HG03378 (cell line): ENCODE results near the gene BTF3.
"Not testable (repeated sequence)": the region's sequence is repeated elsewhere in the genome, so short reads cannot be mapped to it uniquely, and the experiment has no call there.

Source experiments
- ATAC-seq: cut with Tn5 transposase; IDR thresholded peaks from one replicate; pipeline ENCODE4 v1.9.1; 2021; ENCODE audit warnings: mild to moderate bottlenecking, moderate library complexity; ENCODE audit not compliant: unreplicated experiment

Gene BTF3

DNA sequence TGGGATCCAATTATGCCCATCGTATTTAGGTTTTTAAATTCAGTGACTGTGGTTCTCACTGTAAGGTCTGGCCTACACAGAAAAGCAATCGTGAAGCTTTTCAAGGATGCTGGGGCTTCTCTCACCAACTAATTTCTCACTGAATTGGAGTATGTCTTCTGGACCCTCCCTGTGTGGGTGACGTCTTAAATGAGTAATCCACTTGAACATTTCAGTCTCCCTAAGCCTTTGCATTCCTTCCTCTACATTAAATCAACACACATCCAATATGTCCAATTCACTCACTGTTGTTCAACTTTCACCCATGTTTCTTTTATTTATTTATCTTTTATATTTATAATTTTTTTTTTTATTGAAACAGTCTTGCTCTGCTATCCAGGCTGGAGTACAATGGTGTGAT is 12.5 kb upstream of the BTF3 start:
- no peak for ATAC-seq

DNA sequence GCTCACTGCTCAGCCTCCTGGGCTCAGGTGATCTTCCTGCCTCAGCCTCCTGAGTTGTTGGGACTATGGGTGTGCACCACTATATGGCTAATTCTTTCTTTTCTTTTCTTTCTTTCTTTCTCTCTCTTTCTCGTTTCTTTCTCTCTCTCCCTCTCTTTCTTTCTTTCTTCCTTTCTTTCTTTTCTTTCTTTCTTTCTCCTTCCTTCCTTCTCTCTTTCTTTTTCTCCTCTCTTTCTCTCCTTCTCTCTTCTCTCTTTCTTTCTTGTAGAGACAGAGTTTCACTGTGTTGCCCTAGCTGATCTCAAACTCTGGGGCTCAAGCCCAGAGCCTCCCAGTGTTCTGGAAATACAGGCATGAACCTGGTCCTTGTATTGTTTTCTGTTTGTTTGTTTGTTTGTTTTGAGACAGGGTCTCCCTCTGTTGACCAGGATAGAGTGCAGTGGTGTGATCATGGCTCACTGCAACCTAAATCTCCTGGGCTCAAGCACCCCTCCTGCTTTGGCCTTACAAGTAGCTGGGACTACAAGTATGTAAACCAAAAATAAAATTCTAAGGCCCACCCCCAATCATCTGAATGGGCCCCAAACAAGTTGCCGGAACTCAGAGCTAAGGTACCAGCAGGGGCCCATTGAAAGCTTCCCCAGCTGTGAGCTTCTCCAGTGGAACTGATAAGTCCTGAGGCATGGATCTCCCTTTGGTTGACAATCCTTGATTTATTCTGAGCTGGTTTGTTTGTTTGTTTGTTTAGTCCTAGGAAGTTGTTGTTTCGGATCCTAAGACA is 11.9 kb upstream of the BTF3 start:
- no peak for ATAC-seq

DNA sequence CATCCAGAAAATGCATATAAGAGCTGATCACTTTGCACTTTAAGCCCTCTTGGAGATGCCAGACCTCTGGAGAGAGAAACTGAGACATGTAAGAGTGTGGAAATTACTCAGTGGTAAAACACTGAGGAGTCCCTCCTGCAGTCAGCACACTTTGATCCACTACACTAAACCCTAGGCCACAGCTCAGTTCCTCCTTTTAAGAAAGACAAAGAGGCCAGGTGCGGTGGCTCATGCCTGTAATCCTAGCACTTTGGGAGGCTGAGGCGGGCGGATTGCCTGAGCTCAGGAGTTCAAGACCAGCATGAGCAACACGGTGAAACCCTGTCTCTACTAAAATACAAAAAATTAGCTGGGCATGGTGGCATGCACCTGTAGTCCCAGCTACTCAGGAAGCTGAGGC is 11.0 kb upstream of the BTF3 start:
- ATAC-seq: not testable (repeated sequence)

DNA sequence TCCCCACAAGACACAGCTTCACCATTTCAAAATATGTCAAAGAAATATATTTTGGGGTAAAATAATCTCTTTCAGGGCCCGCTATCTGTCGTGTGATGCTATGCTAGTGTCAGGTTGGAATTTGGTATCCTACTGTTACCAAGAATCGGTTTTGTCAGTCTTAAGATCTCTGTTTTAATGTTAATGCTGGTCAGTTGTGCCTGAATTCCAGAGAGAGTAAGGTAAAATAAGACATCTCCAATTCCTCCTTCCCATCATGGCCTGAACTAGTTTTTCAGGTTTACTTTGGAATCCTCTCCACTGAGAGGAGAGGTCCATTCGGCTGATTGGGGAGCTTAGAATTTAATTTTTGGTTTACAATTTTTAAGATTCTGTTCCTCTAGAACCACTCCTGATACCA is 10.4 kb upstream of the BTF3 start:
- no peak for ATAC-seq

DNA sequence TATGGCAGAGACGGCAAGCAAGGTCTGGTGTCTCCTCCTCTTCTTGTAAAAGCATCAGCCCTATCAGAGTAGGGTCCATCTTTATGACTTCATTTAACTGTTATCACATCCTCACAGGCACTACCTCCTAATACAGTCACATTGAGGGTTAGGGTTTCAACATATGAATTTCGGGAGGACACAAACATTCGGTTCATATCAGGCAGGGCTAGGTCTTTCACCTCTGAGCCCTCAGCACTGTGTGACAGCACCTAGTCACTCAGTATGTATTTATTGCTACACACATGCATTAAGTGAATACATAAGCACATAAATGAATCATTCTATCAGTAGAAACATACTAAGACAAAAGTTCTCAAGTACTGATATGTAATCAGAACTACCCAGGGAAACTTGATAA is 9.4 kb upstream of the BTF3 start:
- no peak for ATAC-seq

DNA sequence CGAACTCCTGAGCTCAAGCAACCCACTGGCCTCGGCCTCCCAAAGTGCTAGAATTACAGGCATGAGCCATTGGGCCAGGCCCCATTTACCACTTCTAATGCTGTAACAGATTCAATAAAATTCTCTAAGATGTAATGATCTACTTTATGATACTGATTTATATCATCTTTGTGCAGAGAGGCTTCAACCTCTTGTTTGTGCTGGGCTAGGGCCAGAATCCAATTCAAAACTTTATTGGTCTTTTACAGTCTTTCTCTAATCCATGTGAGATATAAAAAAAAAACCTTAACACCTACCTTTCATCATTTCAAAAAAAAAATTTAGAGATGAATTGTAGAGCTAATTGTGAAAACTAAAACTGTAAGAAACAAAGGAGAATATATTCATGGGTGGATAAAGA is 8.2 kb upstream of the BTF3 start:
- no peak for ATAC-seq

DNA sequence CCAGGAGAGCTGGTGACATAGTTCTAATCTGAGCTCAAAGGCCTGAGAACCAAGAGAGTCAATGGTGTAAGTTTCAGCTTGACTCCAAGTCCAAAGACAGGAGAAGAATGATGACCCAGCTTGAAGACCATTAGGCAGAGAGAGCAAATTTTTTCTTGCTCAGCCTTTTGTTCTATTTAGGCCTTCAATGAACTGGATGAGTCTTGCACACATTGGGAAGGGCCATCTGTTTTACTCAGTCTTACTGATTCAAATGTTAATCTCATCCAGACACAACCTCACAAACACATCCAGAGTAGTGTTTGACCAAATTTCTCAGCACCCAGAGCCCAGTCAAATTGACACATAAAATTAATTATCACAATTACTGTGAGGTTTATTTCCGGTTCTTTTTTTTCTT is 7.1 kb upstream of the BTF3 start:
- no peak for ATAC-seq

DNA sequence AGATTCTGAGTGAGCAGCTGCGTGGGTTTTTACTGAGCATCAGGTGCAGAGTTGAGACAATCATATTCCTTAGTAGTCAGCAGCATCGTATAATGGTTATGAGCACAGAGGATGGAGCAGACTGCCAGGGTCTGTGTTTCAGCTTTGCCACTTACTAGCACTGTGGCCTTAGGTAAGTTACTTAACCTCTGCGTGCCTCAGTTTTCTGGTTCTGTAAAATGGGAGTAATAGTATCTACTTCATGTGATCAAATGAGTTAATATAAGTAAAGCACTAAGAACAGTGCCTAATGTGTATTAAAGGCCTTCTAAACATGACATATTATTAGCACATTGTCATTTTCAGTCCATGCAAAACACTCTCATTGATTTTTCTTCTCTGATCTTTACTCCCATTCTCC is 4.8 kb upstream of the BTF3 start:
- ATAC-seq: no peak

DNA sequence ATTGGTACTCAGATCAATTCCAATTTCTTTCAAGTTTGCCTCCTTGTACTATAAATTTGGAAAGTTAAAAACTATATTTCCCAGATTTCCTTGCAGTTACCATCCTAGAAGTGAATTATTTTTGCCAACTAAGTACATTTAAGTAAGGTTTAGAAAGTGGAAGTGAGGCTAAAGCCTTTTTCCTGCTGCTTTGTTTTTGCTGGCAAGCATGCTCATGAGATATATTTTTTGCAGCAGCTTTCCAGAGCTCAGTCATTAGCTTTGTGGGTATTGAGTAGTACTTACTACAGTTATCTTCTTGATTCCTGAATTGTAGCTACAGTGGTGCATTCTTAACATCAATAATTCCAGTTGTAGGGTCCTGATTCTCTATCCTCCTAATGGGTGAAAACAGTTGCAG is 3.5 kb upstream of the BTF3 start:
- no peak for ATAC-seq

DNA sequence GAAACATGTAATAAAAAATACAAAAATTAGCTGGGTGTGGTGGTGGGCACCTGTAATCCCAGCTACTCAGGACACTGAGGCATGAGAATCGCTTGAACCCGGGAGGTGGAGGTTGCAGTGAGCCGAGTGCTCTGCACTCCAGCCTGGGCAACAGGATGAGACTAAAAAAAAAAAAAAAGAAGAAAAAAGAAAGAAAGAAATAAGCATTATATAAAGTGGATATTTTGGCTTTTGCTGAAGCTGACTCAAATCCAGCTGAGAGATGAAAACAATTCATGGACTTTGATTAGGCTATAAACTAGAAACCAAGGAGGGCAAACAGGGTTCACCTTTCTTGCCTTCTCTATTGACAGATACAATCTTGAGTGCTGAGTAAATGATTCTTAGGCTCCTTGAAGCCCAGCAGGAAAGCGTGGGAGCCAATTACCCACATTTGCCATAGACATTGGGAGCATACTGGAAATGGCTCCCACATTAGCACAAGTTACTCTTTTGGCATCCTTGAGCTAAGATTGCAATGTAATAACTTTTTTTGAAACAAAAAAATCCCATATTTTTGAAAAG is 2.4 kb upstream of the BTF3 start:
- ATAC-seq: no peak

DNA sequence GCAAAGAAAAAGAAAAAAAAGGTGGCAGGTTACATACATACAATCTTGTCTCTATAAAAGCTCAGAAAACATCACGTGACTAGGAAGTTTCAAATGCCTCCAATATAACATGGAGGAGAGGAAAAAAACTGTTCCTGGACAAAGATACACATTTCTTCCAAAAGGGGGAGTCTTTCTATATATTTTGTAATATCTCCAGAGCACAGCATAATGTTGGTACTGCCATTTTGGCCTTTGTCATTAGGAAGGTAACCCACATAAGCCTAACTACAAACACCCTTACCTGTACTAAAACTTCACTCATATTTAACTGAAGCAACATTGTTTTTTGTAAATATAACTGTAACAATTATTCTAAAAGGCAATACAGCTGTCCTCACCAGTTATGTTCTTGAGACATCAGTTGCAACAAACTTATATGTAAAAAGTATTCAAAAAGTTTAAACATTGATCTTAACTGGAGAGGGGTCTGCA is 1.2 kb upstream of the BTF3 start:
- no peak for ATAC-seq

DNA sequence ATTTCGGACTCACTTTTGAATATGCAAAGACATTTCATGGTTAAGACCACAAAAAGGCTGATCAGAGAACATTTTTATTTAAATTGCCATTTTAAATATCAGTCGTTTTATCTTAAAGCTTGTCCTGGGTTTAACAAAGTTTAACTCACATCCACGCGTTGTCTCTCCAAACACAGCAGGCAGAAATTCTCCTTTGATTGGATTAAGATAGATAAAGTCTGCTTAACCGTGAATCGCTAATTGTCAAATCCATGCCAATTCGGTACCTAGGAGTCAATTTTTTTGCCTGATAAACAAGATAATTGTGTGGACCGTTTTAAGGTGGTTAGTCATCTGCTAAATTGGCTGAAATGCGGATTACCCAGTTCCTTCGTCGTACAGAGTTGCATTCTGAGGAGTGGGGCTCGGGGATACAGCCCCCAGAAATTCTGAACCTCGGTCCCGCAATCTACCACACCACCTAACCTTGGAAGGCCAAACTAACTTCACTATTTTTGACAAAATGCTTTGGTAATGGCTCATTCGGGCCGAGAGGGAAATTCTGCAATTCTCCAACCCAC is 665 bp upstream of the BTF3 start:
- no peak for ATAC-seq

DNA sequence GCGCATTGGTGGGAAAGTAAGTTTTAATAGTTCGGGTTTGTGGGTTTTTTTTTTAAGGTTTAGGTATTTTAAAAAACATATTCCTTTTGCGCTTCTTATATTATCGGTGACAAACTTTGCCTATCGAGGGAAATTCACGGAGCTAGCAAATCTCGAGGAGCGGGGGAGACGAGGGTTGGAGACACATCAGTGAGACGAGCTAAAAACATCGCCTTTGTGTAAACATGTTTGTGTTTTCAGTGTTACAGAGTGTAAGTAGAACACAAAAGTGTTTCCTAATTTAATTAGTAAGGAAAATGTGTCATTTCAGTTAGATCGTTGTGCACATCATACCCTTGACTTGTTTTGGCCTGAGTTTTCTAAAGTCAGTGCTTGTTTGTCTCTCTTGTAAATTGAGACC is 945 bp downstream of the BTF3 start:
- ATAC-seq: no peak

DNA sequence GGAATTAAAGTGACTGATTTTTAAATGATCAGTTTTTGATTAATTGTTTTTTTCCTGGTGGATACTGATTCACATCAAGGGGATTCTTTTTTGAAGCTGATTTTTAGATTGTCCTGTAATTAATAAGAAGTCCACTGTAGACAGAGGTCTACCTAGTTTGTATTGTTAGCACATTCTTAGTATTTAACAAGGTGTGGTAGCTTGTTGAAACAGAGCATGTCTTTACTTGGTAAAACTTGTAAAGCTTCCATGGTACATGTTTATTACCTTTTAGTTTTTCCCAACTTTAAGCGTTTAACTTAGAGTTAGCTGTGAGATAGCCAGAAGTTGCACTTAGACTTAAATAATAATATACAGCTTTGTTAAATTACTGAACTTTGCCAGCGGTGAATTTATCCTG is 1.5 kb downstream of the BTF3 start:
- ATAC-seq: no peak

DNA sequence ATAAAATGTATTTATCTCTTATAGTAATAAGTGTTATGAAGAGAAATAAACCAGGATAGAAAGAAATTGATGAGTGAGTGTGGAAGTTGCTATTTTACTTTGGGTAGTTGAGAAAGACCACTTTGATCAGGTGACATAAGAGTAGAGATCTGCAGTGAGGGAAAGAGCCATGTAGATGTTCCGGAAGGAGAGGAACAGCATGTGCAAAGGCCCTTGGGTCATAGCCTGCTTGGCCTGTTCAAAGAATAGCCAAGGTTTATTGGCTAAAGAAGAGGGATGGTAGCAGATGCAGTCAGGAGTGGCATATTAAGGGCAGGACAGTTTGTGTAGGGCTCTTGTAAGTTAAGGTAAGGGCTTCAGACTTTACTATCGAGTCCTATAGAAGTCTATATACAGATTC is 3.2 kb downstream of the BTF3 start:
- ATAC-seq: no peak

DNA sequence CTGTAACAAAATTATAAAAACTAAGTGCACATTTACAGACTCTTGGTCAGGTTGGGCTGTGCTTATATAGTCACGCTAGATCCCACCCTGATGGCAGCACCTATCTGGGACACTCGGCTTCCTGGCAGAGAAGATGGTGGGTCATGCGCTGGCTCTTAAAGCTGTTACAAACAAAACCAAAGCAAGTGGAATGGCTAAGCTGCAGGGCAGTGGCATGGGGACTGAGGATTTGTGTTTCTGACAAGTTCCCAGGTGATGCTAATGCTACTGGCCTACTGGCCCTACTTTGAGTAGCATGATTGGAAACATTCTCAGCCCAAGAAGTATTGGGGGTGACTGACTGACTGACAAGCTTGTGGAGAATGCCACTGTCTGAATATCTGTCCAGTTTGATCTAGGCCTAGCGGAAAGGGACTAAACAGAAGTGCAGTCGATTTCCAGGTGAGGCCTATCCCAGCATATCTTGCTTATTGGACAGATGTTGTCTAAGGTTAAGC is 8.3 kb downstream of the BTF3 start:
- ATAC-seq: no peak

DNA sequence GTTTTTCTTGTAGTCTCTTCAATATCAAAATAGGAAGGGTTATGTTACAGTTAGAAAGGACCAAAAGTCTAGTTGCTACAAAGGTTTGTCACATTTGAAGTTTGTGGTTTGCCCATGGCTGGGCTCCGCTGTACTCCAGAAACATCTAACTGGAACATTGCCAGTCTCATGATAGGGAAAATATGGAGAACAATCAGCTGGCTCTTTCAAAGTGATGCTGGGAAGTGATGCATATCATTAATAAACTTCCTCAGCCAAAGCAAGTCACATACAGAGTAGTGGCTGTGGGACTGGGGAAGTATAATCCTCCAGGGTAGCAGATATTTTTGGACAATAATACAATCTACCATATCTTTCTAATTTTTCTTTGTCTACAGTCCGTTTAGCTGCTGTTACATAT is 8.8 kb downstream of the BTF3 start:
- no peak for ATAC-seq

DNA sequence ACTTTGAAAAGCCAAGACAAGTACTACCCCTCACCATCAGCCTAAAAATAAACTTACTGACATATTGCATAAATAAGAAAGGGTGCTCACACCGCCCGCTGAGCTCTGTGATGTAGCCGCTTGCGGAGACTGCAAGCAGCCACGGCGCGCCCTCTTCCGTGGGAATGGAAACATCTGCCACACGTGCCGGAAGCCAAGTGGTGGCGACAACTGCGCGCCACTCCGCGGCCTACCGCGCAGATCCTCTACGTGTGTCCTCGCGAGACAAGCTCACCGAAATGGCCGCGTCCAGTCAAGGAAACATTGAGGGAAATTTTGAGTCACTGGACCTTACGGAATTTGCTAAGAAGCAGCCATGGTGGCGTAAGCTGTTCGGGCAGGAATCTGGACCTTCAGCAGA is 10.3 kb downstream of the BTF3 start:
- ATAC-seq: not testable (repeated sequence)

DNA sequence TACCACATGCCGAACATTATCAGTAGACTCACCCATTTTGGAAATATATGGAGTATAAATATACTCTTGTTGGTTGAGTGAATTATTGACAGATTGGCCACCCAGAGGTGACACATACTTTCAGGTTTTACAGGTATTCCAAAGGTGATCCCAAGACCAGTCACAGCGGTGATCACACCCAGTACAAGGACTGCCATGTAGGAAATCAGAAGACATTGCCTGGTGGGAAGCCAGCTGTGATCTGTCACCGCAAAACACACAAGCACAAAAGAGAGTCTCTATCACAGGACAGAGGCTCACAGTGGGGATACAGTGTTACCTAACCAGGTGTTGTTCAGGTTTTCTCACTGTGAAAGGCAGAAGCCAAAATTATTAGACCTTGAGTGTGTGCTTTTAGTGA is 15.8 kb downstream of the BTF3 start:
- no peak for ATAC-seq

DNA sequence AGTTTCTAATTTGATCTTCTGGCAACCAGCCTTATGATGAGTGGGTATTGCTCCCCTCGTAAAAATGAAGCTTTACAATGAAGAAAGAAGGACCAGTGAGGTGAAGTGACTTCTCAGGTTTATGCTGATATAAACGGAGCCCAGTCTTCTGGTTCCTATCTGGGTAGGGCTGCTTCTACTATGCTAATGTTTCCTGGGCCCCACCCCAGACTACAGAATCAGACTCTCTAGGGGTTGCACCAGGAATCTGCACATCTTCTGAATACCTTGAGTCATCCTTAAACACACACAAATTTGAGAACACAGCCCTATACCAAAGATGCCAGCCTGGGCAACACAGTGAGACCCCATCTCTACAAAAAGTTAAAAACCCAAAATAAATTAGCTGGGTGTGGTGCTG is 16.2 kb downstream of the BTF3 start:
- ATAC-seq: no peak

DNA sequence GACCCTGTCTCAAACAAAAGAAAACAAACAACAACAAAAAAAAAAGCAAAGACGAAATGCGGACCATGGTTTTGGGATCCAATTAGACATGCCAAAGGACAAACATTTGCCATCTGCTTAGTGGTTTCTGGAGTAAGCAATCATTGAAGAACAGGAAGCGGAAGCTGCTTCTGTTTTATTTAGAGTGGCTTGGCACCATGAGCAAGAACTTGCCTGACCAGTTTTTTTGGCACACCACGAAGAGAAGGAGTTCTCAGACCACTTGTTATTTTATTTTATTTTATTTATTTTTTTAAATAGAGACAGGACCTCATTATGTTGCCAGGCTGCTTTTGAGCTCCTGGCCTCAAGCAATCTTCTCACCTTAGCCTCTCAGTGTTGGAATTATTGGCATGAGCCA is 17.0 kb downstream of the BTF3 start:
- ATAC-seq: no peak

DNA sequence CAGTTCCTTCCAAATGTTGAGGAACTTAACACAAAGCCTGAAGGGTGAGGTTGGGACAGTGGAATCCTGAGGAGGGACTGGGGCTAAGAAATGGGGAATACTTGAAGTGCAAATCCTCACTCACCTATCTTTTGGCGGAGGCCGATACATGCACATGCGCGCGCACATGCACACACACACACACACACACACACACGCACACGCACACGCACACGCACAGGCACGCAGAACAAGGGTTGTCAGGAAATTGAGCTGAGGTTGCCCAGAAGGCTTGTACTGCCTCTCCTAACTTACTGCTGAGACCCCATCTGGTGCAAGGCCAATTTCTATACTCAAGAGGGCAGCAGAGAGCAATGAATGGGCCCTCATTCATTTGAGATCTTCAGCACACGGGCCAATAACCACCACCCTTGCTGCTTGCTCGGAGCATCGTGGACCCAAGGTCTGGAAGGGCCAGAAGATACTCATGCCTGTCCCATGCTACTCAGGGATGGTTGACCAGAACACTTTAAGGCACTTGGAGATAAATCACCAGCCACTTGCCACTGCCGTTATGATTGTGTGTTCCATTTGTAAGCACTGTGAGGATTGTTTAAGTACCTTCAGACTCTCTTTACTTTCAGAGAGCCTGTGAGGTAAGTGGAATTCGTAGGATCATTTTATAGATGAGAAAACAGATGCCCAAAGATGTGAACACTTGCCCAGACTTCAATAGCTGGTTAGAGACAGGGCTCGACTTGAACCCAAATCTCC is 21.5 kb downstream of the BTF3 start:
- peak; percentile 91 for ATAC-seq
